HepG2 (cell line): Measurements from ENCODE around the gene ANTXRL. TPM values are rescaled to one million over a fixed set of nuclear protein-coding genes. Genes with fewer than 3 reads are reported as not detected.

Experiments
- ATAC-seq: fragments of 200-7000 bp; cut with Tn5 transposase; 3 replicates; pipeline ENCODE4 v1.9.1; 2020; ENCODE audit warnings: mild to moderate bottlenecking, moderate library complexity
- BruUV-seq: library from RNA; stranded (reverse); fragments of 400-500 nt; replicated peaks from 2 replicates; lab custom pipeline; 2021; lab: Mats Ljungman, UMichigan
- CTCF ChIA-PET: fragments of 300-600 bp; formaldehyde crosslinking; extraction: SDS; loops from one replicate; lab custom pipeline; 2021; ENCODE audit warnings: low total read pairs, inconsistent platforms, low intra/inter-chr PET ratio; lab: Yijun Ruan, JAX
- POLR2A ChIA-PET: fragments of 350-600 bp; sonication (Branson Sonifier 250); formaldehyde crosslinking; loops from one replicate; lab custom pipeline; 2020; ENCODE audit warnings: antibody characterized with exemption, inconsistent platforms; lab: Yijun Ruan, JAX
- DNase-seq: peaks from one replicate; pipeline ENCODE4 v3.0.0-alpha.2; 2015; ENCODE audit warnings: low spot score
- FAIRE-seq: peaks from 3 replicates; lab custom pipeline; 2011; peaks lifted over from hg19 to GRCh38; lab: Jason Lieb, UNC
- H2AFZ ChIP-seq: one replicate; pipeline ENCODE4 v1.6.1; 2011; ENCODE audit warnings: low read length, inconsistent platforms
- H3K27ac ChIP-seq: fragments of 300-600 bp; 3 replicates; pipeline ENCODE4 v1.8.0; 2011; ENCODE audit warnings: mixed run types, mild to moderate bottlenecking, mixed read lengths, low read length, inconsistent platforms; ENCODE audit not compliant: insufficient read depth; ENCODE audit errors: extremely low read length
- H3K27me3 ChIP-seq, 2 experiments: fragments of 200-600 bp in 1 of 2; 2 replicates in 1 of 2; 3 replicates in 1 of 2; pipeline versions ENCODE4 v1.6.0 to v1.8.0; 2011; ENCODE audit warnings: low read length in 2 of 2, mild to moderate bottlenecking in 2 of 2, moderate library complexity in 2 of 2, inconsistent platforms in 1 of 2; ENCODE audit not compliant: insufficient read depth in 2 of 2, control insufficient read depth in 1 of 2
- H3K36me3 ChIP-seq, 2 experiments: fragments of 200-600 bp in 1 of 2; replicated peaks in 1 of 2; 2 replicates in 1 of 2; 3 replicates in 1 of 2; pipeline versions ENCODE4 v1.5.1 to v1.8.0; 2011; ENCODE audit warnings: low read length in 2 of 2, inconsistent platforms in 1 of 2; ENCODE audit not compliant: insufficient read depth in 2 of 2, control insufficient read depth in 1 of 2
- H3K4me1 ChIP-seq: 2 replicates; pipeline ENCODE4 v1.5.1; 2012; ENCODE audit warnings: low read length, inconsistent platforms; ENCODE audit not compliant: insufficient read depth
- H3K4me2 ChIP-seq: 2 replicates; pipeline ENCODE4 v1.6.0; 2011; ENCODE audit warnings: low read depth, low read length, inconsistent platforms
- H3K4me3 ChIP-seq, 3 experiments: fragments of 200-600 bp in 1 of 3; sonication (generic), shearing (Covaris generic) in 1 of 3; replicated peaks in 1 of 3; 2 replicates each; pipeline ENCODE4 v1.5.1; 2011 to 2016; ENCODE audit warnings: low read length in 3 of 3, inconsistent platforms in 2 of 3, low read depth in 2 of 3, mild to moderate bottlenecking in 2 of 3, control low read depth in 1 of 3, mixed read lengths in 1 of 3; ENCODE audit not compliant: insufficient read depth in 1 of 3
- H3K79me2 ChIP-seq: one replicate; pipeline ENCODE4 v1.6.1; 2011; ENCODE audit warnings: low read length, inconsistent platforms; ENCODE audit not compliant: insufficient read depth
- H3K9ac ChIP-seq: 2 replicates; pipeline ENCODE4 v1.6.0; 2011; ENCODE audit warnings: mild to moderate bottlenecking, low read depth, low read length, inconsistent platforms; ENCODE audit not compliant: insufficient read depth
- H3K9me3 ChIP-seq: 2 replicates; pipeline ENCODE4 v1.5.1; 2012; ENCODE audit warnings: mild to moderate bottlenecking, low read length
- H4K20me1 ChIP-seq: 2 replicates; pipeline ENCODE4 v1.6.0; 2011; ENCODE audit warnings: inconsistent platforms, mild to moderate bottlenecking, low read length, moderate library complexity; ENCODE audit not compliant: insufficient read depth
- CBX2 ChIP-seq, 2 experiments: fragments of 200-600 bp in 1 of 2; sonication (generic); formaldehyde crosslinking in 1 of 2; IDR thresholded peaks; 2 replicates each; pipeline versions ENCODE4 v1.7.0 to v1.8.1; 2018 to 2022; ENCODE audit warnings: low read depth in 2 of 2, low read length in 1 of 2, mild to moderate bottlenecking in 1 of 2, missing genetic modification reagents in 1 of 2
- HOXA3 ChIP-seq: sonication (generic); formaldehyde crosslinking; IDR thresholded peaks from 2 replicates; pipeline ENCODE4 v1.5.0; 2020; ENCODE audit warnings: missing genetic modification reagents
- MED13 ChIP-seq: sonication (generic); formaldehyde crosslinking; IDR thresholded peaks from 2 replicates; pipeline ENCODE4 v1.5.0; 2020; ENCODE audit warnings: missing genetic modification reagents
- MYC ChIP-seq: sonication (generic); formaldehyde crosslinking; IDR thresholded peaks from 2 replicates; pipeline ENCODE4 v1.9.0; 2021; ENCODE audit warnings: missing genetic modification reagents, borderline replicate concordance
- PLRG1 ChIP-seq: fragments of 450-650 bp; conservative IDR thresholded peaks from 2 replicates; pipeline ENCODE4 v1.6.1; 2016
- RFX3 ChIP-seq: IDR thresholded peaks from 2 replicates; pipeline ENCODE4 v1.6.1; 2016; ENCODE audit warnings: missing biosample characterization, missing genetic modification reagents
- SIN3A ChIP-seq: IDR thresholded peaks from 2 replicates; pipeline ENCODE4 v1.6.1; 2011; ENCODE audit warnings: low read depth, mild to moderate bottlenecking, control low read depth, low read length, borderline replicate concordance
- TBL1XR1 ChIP-seq: fragments of 150-350 bp; IDR thresholded peaks from 2 replicates; pipeline ENCODE4 v1.6.1; 2014; ENCODE audit warnings: borderline replicate concordance, low read length; ENCODE audit not compliant: partially characterized antibody
- ZNF296 ChIP-seq: sonication (generic); formaldehyde crosslinking; conservative IDR thresholded peaks from 2 replicates; pipeline ENCODE4 v1.5.0; 2020; ENCODE audit warnings: mild to moderate bottlenecking, missing genetic modification reagents
- ZNF432 ChIP-seq: sonication (generic); formaldehyde crosslinking; IDR thresholded peaks from 2 replicates; pipeline ENCODE4 v1.5.0; 2020; ENCODE audit warnings: missing genetic modification reagents, mild to moderate bottlenecking, borderline replicate concordance
- ZNF460 ChIP-seq: sonication (generic); formaldehyde crosslinking; IDR thresholded peaks from 2 replicates; pipeline ENCODE4 v1.5.1; 2020; ENCODE audit warnings: missing genetic modification reagents, mild to moderate bottlenecking, borderline replicate concordance
- ZNF607 ChIP-seq: sonication (generic); formaldehyde crosslinking; IDR thresholded peaks from 2 replicates; pipeline ENCODE4 v1.5.1; 2020; ENCODE audit warnings: missing genetic modification reagents, mild to moderate bottlenecking, borderline replicate concordance
- ZNF709 ChIP-seq: sonication (generic); formaldehyde crosslinking; IDR thresholded peaks from 2 replicates; pipeline ENCODE4 v1.5.0; 2020; ENCODE audit warnings: mild to moderate bottlenecking, missing genetic modification reagents
- ZNF713 ChIP-seq: sonication (generic); formaldehyde crosslinking; IDR thresholded peaks from 2 replicates; pipeline ENCODE4 v1.4.0; 2020; ENCODE audit warnings: mild to moderate bottlenecking, missing genetic modification reagents
- ZNF816 ChIP-seq: sonication (generic); formaldehyde crosslinking; IDR thresholded peaks from 2 replicates; pipeline ENCODE4 v1.8.0; 2022; ENCODE audit warnings: missing genetic modification reagents, mild to moderate bottlenecking, borderline replicate concordance
- WGBS: methylation state at CpG from one replicate; pipeline ENCODE4 v1.1.6; 2017; ENCODE audit warnings: low lambda C conversion rate; 5-methylcytosine and 5-hydroxymethylcytosine counted together
- in situ Hi-C: cut with HindIII; loops from 2 replicates; pipeline ENCODE4 v1.10.0; 2017; ENCODE audit warnings: low pct_unique_long_range_greater_than_20kb; ENCODE audit not compliant: extremely low pct_ligation_motif_present
- intact Hi-C: fragments of 100-400 bp; cut with micrococcal nuclease; formaldehyde crosslinking; loops from one replicate; pipeline ENCODE4 v1.10.0; 2022; ENCODE audit not compliant: unreplicated experiment
- polyA plus RNA-seq, 8 experiments: library from polyadenylated mRNA; depleted of rRNA in 3 of 8; stranded (reverse) in 7 of 8; unstranded in 1 of 8; fragments of >200 nt; fragmentation: Illumina TruSeq in 4 of 8; extraction: Trizol in 4 of 8; gene quantifications; 2 replicates each; pipeline versions ENCODE4 v1.2.1 to v1.2.3, GENCODE V29; 2011 to 2016; ENCODE audit warnings: low read depth in 4 of 8, missing spikeins in 1 of 8, mixed read lengths in 1 of 8; ENCODE audit not compliant: insufficient read depth in 1 of 8
- total RNA-seq, 5 experiments: library from RNA; depleted of rRNA; stranded (reverse); fragments of >200 nt; fragmentation: Illumina TruSeq; extraction: Trizol; gene quantifications; 2 replicates each; pipeline ENCODE4 v1.2.3, GENCODE V29; 2016; ENCODE audit warnings: low read depth in 1 of 5
- TF ChIP-seq, protein P1 (sequence below): IDR thresholded peaks from 2 replicates; pipeline ENCODE4 v1.6.1; 2016; ENCODE audit warnings: low read depth, missing genetic modification reagents, missing compliant biosample characterization
- TF ChIP-seq, protein P2 (sequence below): sonication (generic); formaldehyde crosslinking; IDR thresholded peaks from 2 replicates; pipeline ENCODE4 v1.5.0; 2020; ENCODE audit warnings: mild to moderate bottlenecking, missing genetic modification reagents

Gene ANTXRL
- total and polyA plus RNA-seq, 2 of the 13 experiments (the other 11 are each of a cell fraction or from before 2014, with no cell fraction given) = not detected

GRCh38 chr10:46288601-46289206 is 1.9 kb downstream of the ANTXRL start:
- Histone ChIP-seq H3K9ac (no peak overlapping the region), H3K36me3 (no peaks in the 10 kb centered on the region), H3K79me2 (no peaks in the 10 kb centered on the region), H2AFZ (no peak overlapping the region), H3K9me3 (no peaks in the 10 kb centered on the region), H3K4me2 (no peak overlapping the region), H4K20me1 (no peaks in the 10 kb centered on the region), H3K27ac (no peak overlapping the region), H3K4me3 (no peak overlapping the region), H3K4me1 (no peaks in the 10 kb centered on the region), H3K27me3 (peaks cover 2 to 58% of the 10 kb centered on the region in 2 experiments)
- CTCF ChIA-PET = no interaction called here
- in situ Hi-C loops = loop anchor here (10.0 kb wide), 1 partner anchor 184 kb away; no protein-coding TSS in a partner anchor
- POLR2A ChIA-PET = no interaction called here
- intact Hi-C loops = no loop called here
- no TSS peak for BruUV-seq
- DNase-seq (no peak), ATAC-seq (no peak), FAIRE-seq (no peak)
- TF ChIP-seq HOXA3 (CRISPR knock-in tag) (no peak), ZNF816 (CRISPR knock-in tag) (no peak), MED13 (CRISPR knock-in tag) (no peak), ZNF460 (no peak), TBL1XR1 (no peak), ZNF709 (CRISPR knock-in tag) (no peak), SIN3A (no peak), ZNF607 (CRISPR knock-in tag) (no peak), PLRG1 (no peak), MYC (CRISPR knock-in tag) (no peak), ZNF713 (CRISPR knock-in tag) (no peak), CBX2 (IDR thresholded peaks at IDR 0.05; ENCODE audit: low read depth, low read length) (no peak), CBX2 (CRISPR knock-in tag; IDR thresholded peaks at IDR 0.05; ENCODE audit: low read depth) (no peak), ZNF296 (CRISPR knock-in tag) (no peak), ZNF432 (CRISPR knock-in tag) (no peak), RFX3 (CRISPR knock-in tag) (no peak)
- TF ChIP-seq, protein P1, sequence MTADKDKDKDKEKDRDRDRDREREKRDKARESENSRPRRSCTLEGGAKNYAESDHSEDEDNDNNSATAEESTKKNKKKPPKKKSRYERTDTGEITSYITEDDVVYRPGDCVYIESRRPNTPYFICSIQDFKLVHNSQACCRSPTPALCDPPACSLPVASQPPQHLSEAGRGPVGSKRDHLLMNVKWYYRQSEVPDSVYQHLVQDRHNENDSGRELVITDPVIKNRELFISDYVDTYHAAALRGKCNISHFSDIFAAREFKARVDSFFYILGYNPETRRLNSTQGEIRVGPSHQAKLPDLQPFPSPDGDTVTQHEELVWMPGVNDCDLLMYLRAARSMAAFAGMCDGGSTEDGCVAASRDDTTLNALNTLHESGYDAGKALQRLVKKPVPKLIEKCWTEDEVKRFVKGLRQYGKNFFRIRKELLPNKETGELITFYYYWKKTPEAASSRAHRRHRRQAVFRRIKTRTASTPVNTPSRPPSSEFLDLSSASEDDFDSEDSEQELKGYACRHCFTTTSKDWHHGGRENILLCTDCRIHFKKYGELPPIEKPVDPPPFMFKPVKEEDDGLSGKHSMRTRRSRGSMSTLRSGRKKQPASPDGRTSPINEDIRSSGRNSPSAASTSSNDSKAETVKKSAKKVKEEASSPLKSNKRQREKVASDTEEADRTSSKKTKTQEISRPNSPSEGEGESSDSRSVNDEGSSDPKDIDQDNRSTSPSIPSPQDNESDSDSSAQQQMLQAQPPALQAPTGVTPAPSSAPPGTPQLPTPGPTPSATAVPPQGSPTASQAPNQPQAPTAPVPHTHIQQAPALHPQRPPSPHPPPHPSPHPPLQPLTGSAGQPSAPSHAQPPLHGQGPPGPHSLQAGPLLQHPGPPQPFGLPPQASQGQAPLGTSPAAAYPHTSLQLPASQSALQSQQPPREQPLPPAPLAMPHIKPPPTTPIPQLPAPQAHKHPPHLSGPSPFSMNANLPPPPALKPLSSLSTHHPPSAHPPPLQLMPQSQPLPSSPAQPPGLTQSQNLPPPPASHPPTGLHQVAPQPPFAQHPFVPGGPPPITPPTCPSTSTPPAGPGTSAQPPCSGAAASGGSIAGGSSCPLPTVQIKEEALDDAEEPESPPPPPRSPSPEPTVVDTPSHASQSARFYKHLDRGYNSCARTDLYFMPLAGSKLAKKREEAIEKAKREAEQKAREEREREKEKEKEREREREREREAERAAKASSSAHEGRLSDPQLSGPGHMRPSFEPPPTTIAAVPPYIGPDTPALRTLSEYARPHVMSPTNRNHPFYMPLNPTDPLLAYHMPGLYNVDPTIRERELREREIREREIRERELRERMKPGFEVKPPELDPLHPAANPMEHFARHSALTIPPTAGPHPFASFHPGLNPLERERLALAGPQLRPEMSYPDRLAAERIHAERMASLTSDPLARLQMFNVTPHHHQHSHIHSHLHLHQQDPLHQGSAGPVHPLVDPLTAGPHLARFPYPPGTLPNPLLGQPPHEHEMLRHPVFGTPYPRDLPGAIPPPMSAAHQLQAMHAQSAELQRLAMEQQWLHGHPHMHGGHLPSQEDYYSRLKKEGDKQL = no peak
- TF ChIP-seq, protein P2, sequence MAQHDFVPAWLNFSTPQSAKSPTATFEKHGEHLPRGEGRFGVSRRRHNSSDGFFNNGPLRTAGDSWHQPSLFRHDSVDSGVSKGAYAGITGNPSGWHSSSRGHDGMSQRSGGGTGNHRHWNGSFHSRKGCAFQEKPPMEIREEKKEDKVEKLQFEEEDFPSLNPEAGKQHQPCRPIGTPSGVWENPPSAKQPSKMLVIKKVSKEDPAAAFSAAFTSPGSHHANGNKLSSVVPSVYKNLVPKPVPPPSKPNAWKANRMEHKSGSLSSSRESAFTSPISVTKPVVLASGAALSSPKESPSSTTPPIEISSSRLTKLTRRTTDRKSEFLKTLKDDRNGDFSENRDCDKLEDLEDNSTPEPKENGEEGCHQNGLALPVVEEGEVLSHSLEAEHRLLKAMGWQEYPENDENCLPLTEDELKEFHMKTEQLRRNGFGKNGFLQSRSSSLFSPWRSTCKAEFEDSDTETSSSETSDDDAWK (CRISPR knock-in tag) = no peak
- WGBS = 28% methylated on average over 6 of the region's 6 CpGs
